ENCODE data around the gene B9D1.

B9D1 gene, protein sequence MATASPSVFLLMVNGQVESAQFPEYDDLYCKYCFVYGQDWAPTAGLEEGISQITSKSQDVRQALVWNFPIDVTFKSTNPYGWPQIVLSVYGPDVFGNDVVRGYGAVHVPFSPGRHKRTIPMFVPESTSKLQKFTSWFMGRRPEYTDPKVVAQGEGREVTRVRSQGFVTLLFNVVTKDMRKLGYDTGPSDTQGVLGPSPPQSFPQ

DNA sequence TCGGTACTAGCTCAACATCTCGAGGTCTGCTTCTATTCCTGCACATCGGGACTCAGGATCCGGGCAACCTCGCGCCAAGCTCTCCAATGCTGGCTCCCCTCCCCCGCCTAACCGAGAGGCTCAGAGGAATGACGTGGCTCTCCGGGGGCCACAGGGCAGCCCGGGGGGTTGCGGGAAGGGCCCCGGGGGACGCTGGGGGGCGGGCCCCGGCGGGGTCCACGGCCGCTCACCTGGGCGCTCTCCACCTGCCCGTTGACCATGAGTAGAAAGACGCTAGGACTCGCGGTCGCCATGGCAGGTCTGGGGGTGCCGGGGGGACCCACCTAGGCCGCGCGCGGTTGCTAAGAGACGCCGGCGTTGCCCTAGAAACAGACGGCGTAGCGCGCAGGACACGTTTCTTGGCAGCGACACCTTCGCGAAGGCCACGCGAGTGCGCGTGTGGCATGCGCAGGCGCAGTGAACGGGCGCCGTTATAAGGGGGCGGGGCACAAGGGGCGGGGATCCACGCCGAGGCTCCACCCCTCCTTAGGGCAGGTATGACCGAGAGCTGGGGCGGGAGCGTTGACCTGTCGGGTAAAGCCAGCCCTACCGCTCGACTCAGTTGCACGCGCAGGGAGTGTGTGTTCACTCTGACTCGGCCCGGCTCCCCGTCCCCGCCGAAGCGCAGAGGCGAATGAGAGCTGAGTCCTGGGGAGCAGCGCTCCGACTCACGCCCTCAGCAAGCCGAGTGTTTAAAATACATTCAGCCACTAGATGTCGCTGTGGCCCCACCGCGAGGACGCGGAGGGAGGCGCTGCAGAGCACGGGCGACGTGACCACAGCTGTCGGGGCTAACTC is at the start of gene B9D1:
B9D1 (minus strand) TSS at position 447 of the 837 bp plus-strand sequence; CDS start at position 293, 154 bp downstream.
- peak within 1 kb of the TSS; percentile 73 for H3K4me3 ChIP-seq (ENCODE audit: low read depth, low read length)
- TF ChIP-seq, protein P1, sequence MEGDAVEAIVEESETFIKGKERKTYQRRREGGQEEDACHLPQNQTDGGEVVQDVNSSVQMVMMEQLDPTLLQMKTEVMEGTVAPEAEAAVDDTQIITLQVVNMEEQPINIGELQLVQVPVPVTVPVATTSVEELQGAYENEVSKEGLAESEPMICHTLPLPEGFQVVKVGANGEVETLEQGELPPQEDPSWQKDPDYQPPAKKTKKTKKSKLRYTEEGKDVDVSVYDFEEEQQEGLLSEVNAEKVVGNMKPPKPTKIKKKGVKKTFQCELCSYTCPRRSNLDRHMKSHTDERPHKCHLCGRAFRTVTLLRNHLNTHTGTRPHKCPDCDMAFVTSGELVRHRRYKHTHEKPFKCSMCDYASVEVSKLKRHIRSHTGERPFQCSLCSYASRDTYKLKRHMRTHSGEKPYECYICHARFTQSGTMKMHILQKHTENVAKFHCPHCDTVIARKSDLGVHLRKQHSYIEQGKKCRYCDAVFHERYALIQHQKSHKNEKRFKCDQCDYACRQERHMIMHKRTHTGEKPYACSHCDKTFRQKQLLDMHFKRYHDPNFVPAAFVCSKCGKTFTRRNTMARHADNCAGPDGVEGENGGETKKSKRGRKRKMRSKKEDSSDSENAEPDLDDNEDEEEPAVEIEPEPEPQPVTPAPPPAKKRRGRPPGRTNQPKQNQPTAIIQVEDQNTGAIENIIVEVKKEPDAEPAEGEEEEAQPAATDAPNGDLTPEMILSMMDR (IDR thresholded peaks at IDR 0.05; ENCODE audit: insufficient read depth, low read depth, low read length, missing control alignments) = peak; percentile 91
- DNase-seq (ENCODE audit: low read depth) = peak; percentile 94

DNA sequence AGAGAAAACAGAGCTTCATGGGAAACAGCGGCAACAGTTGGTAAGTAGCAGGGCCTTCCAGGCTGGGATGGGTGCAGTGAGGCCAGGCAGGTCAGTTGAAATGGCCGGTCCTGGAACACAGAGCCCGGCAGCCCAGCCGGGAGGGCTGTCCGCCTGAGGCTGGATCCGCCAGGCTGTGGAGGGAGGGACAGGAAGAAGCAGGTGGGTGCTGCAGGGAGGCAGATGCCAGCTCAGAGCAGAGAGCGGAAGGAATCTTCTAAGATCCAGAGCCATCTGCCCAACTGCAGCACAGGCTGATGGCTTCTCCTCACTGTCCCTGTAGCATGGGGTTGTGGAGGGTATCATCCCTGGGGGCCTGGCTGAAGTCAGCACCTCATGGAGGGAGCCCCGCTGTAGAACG is 49.1 kb upstream of the B9D1 start:
- H3K4me3 ChIP-seq (ENCODE audit: low read depth, low read length) = no peak overlapping the region
- DNase-seq (ENCODE audit: low read depth) = no peak
- TF ChIP-seq, protein P1 (IDR thresholded peaks at IDR 0.05; ENCODE audit: insufficient read depth, low read depth, low read length, missing control alignments) = no peak

DNA sequence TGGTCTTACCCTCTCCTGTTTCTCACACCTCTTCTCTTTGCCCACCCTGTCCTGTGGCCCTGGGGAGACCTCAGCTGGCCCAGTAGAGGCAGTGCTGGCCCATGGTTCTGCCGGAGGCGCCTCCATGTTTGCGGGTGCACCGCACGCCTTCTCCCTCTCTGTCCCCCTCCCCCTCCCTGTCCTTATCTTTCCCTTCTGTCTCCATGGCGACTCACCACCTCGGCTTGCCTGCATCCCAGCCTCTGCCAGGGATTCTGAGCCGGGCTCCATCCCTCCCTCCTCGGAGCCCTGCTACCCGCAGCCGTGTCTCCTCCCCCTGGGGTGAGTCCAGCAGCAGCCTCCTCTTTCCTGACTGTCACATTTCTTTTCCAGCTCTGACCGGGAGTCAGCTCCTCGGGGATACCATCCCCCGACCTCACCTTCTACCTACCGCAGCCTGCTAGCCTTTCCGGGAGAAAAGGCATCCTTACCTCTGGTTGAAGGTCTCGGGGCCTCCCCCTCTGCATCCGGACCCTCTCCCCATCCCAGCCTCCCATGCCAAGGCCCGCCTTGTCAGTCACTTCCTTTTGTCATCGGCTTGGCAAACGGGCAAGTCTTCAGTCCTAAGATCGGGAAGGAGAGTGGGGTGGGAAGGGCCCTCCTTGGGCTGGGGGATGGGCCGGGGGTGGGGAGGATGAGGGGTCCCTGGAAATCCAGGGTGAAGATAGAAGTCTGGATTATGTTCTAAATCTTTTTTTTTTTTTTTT is 48.5 kb upstream of the B9D1 start, which contains the start of gene RNF112:
RNF112 (plus strand) TSS at position 358 of the 746 bp plus-strand sequence; CDS start at position 535, 177 bp downstream.
- DNase-seq (ENCODE audit: low read depth) = no peak
- H3K4me3 ChIP-seq (ENCODE audit: low read depth, low read length) = no peak within 1 kb of the TSS

DNA sequence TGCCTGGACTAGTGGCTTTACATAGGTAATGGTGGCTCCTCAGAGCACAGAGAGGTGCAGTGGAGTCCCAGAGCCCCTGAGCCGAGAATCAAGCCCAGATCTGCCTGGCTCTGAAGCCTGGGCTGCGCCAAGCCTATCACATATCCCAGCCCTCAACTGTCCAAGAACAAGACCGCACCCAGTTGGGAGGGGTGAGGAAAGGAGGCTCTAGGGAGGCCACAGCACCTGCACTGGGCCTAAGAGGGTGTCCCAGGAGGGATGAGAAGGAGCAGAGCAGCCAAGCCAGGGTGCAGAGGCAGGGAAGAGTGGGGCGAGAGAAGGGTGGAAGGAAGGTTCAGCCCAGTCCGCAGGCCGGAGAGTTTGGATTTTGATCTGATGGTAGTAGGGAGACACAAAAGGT is 47.6 kb upstream of the B9D1 start:
- TF ChIP-seq, protein P1 (IDR thresholded peaks at IDR 0.05; ENCODE audit: insufficient read depth, low read depth, low read length, missing control alignments) = no peak
- no peak overlapping the region for H3K4me3 ChIP-seq (ENCODE audit: low read depth, low read length)
- no peak for DNase-seq (ENCODE audit: low read depth)

More for the DNA sequence above, 48.5 kb upstream of the B9D1 start, which contains the start of gene RNF112:
- TF ChIP-seq, protein P1 (IDR thresholded peaks at IDR 0.05; ENCODE audit: insufficient read depth, low read depth, low read length, missing control alignments) = no peak

DNA sequence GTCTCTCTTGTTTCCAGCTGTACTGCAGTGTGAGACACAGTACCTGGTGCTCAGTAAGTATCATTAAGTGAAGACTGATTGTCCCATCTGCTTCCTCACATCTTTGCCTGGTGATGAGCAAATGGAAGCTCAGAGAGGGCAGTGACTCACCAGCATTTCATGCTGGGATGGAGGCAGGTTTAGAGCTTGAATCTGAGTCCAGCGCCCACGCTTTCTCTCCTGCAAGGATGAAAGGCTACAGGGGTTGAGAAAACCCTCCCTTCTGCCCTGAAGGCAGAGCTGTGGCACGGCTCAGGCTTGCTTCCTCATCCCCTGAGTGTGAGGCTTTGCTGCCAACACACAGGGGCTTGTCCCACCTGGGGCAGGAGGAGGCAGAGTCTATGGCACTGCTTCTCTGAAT is 47.0 kb upstream of the B9D1 start:
- TF ChIP-seq, protein P1 (IDR thresholded peaks at IDR 0.05; ENCODE audit: insufficient read depth, low read depth, low read length, missing control alignments) = no peak
- no peak overlapping the region for H3K4me3 ChIP-seq (ENCODE audit: low read depth, low read length)
- no peak for DNase-seq (ENCODE audit: low read depth)

DNA sequence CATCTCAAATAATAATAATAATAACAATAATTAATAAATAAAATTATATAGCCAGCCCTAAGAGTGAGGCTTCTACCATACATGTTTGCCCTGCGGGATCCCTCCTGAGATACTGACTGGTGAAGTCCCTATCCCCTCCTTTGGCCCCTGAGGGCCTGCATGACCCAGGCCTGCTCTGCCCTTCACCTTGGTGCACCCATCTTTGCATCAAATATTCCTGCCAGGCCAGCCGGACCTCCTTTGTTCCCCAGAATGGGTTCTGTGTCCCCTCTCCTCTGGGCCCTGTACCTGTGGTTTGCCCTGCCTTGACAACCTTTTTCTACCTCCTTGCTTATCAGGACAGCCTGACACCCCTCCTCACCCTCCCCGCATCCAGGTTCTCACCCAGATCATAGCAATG is 46.5 kb upstream of the B9D1 start:
- TF ChIP-seq, protein P1 (IDR thresholded peaks at IDR 0.05; ENCODE audit: insufficient read depth, low read depth, low read length, missing control alignments) = no peak

More for the DNA sequence above, 46.5 kb upstream of the B9D1 start:
- no peak overlapping the region for H3K4me3 ChIP-seq (ENCODE audit: low read depth, low read length)
- no peak for DNase-seq (ENCODE audit: low read depth)
